GM12801 (cell line): ENCODE results near the gene SLC25A45.

Experiments used
- TF ChIP-seq, protein P1 (sequence below): IDR thresholded peaks from one replicate; pipeline ENCODE4 v1.5.1; 2011; ENCODE audit warnings: control low read depth; ENCODE audit not compliant: insufficient read length; ENCODE audit errors: extremely low read depth

Gene SLC25A45

GRCh38 chr11:65363770-65364169 lies 18.7 kb downstream of the SLC25A45 start:
- TF ChIP-seq, protein P1, sequence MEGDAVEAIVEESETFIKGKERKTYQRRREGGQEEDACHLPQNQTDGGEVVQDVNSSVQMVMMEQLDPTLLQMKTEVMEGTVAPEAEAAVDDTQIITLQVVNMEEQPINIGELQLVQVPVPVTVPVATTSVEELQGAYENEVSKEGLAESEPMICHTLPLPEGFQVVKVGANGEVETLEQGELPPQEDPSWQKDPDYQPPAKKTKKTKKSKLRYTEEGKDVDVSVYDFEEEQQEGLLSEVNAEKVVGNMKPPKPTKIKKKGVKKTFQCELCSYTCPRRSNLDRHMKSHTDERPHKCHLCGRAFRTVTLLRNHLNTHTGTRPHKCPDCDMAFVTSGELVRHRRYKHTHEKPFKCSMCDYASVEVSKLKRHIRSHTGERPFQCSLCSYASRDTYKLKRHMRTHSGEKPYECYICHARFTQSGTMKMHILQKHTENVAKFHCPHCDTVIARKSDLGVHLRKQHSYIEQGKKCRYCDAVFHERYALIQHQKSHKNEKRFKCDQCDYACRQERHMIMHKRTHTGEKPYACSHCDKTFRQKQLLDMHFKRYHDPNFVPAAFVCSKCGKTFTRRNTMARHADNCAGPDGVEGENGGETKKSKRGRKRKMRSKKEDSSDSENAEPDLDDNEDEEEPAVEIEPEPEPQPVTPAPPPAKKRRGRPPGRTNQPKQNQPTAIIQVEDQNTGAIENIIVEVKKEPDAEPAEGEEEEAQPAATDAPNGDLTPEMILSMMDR = no peak

GRCh38 chr11:65362966-65363365 lies 19.5 kb downstream of the SLC25A45 start:
- TF ChIP-seq, protein P1 = no peak

- TF ChIP-seq, protein P1 = no peak
These were observed 20.0 kb downstream of the SLC25A45 start for GRCh38 chr11:65362320-65362931.

DNA sequence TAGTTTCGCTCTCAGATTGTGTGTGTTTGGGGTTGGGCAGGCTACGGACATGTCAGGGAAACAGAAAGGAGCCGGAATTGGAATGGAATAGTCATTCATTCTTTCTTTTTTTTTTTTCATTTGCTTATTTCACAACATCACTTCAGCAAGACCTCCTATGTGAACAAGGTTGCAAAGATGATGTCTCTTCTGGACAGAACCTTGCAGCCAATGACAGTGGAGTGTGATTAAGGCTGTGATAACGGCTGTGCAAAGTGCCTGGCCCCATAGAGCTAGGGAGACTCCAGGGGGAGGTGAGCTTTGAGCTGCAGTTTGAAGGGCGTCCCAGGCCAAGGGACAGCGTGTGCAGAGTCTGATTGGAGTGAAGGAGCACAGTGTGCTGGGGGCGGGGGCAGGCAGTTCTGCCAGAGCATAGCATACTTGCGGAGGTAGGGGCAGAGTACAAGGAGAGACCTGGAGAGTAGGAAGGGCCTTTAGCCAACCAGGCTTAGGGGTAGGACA lies 24.5 kb downstream of the SLC25A45 start:
- TF ChIP-seq, protein P1 = no peak

GRCh38 chr11:65356394-65356972 lies 26.0 kb downstream of the SLC25A45 start:
- TF ChIP-seq, protein P1 = no peak

DNA sequence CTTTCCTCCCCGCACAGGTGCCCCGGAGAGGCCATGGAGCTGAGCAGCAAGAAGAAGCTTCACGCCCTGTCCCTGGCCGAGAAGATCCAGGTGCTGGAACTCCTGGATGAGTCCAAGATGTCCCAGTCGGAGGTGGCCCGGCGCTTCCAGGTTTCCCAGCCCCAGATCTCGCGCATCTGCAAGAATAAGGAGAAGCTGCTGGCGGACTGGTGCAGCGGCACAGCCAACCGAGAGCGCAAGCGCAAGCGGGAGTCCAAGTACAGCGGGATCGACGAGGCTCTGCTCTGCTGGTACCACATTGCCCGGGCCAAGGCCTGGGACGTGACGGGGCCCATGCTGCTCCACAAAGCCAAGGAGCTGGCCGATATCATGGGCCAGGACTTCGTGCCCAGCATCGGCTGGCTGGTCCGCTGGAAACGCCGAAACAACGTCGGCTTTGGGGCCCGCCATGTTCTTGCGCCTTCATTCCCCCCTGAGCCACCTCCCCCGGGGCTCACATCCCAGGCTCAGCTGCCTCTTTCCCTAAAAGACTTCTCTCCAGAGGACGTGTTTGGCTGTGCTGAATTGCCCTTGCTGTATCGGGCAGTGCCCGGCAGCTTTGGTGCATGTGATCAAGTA lies 26.6 kb downstream of the SLC25A45 start:
- TF ChIP-seq, protein P1 = no peak

DNA sequence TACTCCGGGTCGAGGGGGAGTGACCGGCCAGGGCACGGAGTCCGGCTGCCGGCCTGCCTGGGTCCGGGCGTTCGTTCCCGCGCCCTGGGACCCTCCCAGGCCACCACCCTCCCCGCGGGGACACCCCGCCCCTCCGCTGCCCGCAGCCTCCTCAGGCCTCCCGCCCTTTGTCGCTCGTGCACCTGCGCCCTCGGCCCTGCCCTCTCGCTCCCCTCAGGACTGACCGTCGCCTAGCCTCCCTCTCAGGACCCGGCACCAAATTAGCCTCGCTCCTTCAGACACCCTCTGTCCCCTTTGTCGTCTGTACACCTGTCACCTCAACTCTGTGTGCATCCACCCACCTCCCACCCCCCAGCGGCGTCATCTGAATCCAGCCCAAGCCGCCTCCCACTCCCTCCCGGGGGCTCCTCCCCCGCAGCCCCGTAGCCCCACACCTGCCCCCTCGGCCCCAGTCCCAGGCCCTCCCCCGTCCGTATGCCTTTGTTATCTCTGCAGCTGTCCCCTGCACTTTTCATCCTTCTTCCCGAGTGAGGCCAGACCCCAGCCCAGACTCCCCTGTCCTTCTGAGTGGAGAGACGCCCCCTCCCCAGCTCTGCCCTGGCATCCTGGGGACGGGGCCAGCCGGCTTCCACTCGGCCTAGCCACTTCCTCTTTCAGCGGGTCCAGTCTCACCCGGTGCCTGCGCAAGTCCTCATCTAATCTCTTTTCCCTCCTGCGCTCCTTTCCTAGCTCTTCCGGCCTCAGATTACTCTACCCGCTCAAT lies 27.3 kb downstream of the SLC25A45 start:
- TF ChIP-seq, protein P1 = no peak
